GM18502 (cell line): ENCODE data around the gene CHD9.
A peak's percentile ranks its signal among the peaks of the same experiment; 100 is the strongest.
"Not testable (repeated sequence)": the region's sequence is repeated elsewhere in the genome, so short reads cannot be mapped to it uniquely, and the experiment has no call there.

Source experiments
- ATAC-seq: cut with Tn5 transposase; IDR thresholded peaks from one replicate; pipeline ENCODE4 v1.9.1; 2021; ENCODE audit warnings: mild to moderate bottlenecking; ENCODE audit not compliant: unreplicated experiment, poor library complexity

CHD9 gene

GRCh38 chr16:53175118-53175517, 120.3 kb downstream of the CHD9 start:
- ATAC-seq: no peak

GRCh38 chr16:53176434-53176833, 121.6 kb downstream of the CHD9 start:
- ATAC-seq: no peak

DNA sequence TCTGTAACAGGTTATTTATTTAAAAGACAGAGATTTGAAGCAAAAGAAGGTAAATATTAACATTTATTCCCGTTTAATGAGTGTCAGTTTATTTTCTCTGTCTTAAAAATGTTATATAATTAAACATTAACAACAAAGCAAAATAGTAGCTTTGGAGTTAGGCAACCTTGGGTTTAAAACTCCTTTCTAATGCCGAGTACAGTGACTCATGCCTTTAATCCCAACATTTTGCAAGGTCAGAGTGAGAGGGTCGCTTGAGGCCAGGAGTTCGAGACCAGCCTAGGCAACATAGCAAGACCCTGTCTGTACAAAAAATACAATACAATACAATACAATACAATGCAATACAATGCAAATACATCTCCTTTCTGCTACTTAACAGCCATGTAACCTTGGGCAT, 128.7 kb downstream of the CHD9 start:
- ATAC-seq: no peak

DNA sequence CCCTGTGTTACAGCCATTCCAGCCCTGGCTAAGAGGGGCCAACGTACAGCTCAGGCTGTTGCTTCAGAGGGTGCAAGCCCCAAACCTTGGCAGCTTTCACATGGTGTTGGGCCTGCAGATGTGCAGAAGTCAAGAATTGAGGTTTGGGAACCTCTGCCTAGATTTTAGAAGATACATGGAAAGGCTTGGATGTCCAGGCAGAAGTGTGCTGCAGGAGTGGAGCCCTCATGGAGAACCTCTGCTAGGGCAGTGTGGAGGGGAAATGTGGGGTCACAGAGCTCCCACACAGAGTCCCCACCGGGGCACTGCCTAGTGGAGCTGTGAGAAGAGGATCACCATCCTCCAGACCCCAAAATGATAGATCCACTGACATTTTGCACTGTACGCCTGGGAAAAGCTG, 130.9 kb downstream of the CHD9 start:
- not testable (repeated sequence) for ATAC-seq

- ATAC-seq: no peak
Measured at GRCh38 chr16:53187775-53188174, 133.0 kb downstream of the CHD9 start.

DNA sequence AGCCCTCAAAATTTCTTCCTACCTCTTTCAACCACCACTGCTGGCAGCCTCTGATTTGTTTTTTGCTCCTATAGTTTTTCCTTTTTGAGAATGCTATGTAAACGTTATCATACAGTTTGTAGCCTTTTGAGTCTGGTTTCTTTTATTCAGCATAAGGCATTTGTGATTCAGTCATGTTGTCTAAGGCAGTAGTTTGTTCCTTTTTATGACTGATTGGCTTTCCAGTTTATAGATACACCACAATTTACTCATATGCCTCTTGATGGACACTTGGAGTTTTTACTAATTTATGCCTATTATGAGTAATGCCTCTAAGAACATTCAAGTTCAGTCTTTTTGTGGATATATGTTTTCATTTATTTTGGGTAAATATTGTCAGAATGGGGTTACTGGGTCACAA, 136.6 kb downstream of the CHD9 start:
- no peak for ATAC-seq

GRCh38 chr16:53198933-53199332, 144.1 kb downstream of the CHD9 start:
- peak; percentile 49 for ATAC-seq

GRCh38 chr16:53201900-53202299, 147.1 kb downstream of the CHD9 start:
- no peak for ATAC-seq

DNA sequence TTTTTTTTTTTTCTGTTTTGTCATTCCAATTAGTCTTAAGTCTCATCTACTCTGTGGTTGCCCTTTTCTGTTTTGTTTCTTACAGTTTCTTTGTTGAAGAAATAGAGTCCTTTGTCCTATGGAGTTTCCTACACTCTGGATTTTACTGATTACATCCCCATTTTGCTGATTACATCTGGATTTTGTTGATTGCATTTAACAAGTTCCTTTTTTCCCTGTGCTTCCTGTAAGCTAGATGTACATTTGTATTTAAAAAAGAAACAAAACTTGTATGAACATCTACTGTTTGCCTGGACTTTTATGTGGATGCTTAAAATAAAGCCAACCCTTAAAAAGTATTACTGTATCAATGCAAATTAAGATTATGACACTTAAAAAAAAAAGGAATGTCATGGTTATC, 147.6 kb downstream of the CHD9 start:
- ATAC-seq: no peak

DNA sequence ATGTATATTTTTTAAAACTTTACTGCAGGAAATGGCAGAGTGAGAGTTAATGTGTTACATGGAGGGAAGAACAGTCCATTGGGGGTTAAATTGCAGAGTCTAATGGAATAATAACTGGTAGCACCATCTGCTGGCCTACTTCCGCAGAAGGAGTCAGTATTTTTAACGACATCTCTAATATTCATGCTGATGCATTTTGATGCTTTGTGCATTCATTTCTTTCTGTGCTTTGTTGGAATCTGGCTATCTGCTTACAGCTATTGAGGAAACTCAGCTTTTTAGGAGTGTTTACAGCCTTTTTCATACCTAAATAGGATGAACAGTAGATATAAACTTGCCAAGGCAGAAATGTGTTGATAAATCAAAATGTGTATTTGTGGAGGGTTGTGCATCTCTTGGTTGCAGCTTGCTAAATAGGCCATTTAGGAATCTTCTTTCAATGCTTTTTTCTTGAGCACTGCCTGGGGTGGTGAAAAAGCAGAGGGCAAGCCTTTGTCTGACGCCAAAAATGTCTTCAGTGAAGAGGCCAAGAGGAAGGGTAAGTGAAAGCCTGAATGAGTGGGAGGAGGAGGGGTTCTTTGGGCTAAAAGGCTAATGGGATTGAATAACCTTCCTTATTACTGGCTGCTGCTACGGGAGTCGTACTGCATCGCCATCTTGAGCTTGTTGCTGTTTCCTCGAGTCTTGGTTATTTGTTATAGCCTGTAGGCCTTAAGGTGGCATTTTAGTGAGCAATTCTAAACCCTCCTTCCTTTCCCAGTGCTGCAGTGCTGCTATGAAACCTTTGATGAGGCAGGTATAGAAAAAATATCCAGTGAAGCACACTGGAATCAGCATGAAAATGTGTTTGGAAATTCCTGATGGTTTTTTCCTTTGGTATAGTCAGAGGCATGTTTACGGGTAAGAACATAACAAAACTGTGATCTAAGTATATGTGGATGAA, 153.3 kb downstream of the CHD9 start:
- peak; percentile 86 for ATAC-seq

DNA sequence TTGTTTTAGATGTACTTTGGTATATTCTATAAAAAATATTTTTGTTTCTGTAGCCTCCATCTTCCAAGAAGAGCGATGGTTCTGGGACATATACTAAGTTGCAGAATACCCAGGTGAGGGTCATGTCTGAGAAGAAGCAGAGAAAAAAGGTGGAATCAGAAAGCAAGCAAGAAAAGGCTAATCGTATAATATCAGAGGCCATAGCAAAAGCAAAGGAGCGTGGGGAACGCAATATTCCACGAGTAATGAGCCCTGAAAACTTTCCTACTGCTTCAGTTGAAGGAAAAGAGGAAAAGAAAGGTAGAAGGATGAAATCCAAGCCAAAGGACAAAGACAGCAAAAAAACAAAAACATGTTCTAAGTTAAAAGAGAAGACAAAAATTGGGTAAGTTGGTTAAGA, 154.6 kb downstream of the CHD9 start:
- ATAC-seq: no peak

DNA sequence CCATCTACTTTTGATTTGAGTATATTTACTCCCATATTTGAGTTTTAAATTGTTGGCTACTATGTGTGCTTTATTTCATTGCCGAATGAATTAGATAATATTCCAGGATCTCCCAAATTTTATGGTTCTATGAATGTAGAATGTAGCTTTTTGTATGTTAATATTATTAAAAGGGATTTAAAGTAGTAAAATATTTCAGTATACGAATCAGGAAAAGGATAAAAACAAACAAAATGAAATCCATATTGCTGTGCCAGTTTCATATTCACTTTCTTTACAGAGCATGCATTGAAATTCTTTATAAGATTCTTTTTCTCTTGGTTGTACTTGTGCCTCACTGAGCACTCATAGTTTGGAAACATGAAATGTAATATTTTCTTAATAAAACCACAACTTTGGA, 155.1 kb downstream of the CHD9 start:
- no peak for ATAC-seq

- ATAC-seq: no peak
Measured at GRCh38 chr16:53211253-53211652, 156.5 kb downstream of the CHD9 start.

DNA sequence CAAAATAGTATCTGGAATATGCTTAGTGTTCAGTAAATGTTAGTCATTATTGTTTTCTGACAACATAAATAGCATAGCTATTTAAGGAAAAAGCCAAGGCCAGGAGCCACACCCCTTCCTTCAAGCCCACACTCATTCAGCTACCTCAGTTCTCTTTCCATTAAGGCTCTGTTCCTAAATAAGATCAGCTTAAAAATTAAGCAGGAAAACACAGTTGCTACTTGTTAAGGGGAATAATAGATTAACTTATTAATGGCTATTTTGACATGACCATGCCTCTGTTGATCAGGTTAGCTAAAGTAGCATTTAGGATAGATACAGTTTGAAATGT, 158.1 kb downstream of the CHD9 start:
- no peak for ATAC-seq

DNA sequence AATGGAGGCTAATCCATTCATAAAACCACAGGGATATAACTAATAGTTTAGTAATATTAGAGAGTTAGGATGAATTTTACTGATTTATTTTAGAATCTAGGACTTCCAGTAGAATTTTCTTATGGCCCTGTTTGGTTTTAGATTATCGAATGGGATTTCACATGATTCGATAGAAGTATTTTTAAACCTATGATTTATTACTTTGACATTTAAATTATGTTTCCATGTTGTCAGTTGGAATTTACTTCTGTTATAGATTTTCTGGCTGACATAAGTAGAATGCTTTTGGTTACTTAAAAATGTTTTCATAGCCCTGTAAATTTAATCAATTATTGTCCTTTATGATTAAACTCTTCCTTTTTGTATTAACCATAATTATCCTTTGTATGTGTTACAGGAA, 158.8 kb downstream of the CHD9 start:
- ATAC-seq: no peak

DNA sequence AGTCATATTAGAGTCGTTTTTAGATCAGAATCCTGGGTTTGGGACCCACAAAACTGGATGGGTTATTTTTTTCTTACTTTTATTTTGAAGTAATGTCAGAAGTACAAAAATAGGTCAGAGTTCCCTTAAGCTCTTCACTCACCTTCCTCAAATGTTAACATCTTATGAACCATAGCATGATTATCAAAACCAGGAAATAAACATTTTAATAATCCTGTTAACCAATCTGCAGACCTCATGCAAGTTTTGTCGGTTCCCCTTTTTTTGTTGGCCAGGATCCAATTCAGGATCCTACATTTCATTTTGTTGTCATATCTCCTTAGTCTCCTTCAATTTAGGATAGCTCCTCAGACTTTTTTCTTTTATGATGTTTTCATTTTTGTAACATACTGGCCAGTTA, 162.0 kb downstream of the CHD9 start:
- no peak for ATAC-seq

DNA sequence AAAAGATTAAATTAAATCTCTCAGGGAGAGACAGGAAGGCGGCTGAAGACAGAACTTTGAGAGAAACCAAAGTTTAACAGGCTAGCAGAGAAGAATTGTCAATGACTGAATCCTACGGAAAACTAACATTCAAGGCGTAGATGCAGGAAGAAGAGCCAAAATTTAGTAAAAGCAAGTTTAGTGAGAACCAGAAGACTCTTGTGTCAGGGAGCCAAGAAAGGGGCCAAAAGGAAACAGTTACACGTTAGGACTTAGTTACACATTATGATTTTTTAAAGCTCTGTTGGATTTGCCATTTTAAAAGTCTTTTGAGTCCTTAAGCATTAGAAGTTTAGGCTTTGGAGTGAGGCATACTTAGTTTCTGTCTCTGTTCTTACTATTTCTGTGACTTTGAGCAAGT, 164.6 kb downstream of the CHD9 start:
- no peak for ATAC-seq

- no peak for ATAC-seq
Measured at GRCh38 chr16:53219795-53220454, 165.1 kb downstream of the CHD9 start.

DNA sequence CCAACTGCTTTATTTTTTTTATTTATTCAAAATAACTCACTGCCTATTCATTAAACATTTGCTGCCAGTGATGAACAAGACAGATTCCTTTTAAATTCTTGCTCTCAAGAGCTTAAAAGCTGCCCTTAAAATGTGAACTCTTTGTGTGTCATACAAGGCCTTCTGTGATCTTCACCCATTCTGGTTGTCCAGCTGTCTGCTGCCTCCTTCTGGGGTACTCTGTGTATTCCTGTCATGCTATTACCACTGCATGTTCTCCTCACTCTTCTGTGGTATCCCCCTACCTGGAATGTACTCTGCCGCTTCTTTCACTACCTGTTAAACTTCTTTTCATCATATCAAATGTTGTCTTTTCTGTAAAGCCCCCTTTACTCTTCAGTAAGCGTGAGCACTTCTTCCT, 165.8 kb downstream of the CHD9 start:
- no peak for ATAC-seq

DNA sequence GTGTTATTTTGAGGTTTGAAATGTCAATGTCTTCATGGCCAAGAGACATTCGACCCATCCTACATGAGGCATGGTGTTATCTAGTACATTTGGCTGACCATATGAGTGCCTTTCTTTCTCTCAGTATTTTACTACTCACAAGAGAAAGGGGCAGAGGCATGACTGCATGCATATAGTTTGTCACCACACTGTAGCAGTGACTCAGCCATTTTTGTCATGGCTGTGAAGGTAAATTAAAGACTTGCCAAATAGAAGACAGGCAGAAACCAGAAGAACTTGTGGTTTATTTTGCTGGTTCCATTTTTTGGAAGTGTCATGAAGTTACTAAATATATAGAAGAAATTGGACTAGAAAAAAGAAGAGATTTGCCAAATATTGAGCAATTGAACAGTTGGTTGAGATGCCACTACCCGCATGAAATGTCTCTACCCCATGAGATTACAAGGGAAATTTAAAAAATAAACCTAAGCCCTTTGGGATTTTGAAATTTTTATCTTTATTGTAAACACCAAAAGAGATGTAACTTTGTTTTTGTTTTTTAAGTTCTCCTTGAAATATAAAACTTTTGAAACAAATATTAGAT, 170.3 kb downstream of the CHD9 start:
- ATAC-seq: no peak

DNA sequence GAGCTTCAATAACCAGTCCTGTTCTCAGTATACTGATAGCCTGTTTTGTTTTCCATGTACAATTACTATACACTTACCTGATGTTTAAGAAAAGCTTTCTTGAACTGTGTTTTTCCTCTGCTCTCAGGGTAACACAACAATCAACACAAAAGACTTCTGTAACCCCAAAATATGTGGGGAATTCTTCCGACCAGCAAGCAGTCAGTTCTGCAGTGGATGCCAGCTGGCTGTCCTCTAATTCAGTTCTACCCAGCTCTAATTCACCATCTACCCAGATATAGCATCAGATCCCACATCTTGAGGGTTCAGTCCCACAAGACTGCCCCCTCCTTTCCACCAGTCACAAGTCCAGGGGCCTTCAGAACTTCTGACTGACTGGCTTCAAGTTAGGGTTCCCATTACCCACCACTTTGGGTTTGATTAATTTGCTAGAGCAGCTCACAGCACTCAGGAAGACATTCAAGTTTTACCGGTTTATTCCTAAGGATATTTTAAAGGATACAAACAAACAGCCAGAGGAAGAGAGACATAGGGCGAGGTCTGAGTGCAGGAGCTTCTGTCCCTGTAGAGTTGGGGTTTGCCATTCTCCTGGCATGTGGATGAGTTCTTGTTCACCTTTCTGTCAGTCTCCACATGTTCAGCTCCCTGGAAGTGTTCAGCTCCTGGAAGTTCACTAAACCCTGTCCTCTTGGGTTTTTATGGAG, 178.2 kb downstream of the CHD9 start:
- no peak for ATAC-seq
